KG1 (cell line): ENCODE data around the gene SDC3.

Experiments used
- DNase-seq: peaks from one replicate; lab custom pipeline; 2025; lab: John Stamatoyannopoulos, UW

The SDC3 gene

DNA sequence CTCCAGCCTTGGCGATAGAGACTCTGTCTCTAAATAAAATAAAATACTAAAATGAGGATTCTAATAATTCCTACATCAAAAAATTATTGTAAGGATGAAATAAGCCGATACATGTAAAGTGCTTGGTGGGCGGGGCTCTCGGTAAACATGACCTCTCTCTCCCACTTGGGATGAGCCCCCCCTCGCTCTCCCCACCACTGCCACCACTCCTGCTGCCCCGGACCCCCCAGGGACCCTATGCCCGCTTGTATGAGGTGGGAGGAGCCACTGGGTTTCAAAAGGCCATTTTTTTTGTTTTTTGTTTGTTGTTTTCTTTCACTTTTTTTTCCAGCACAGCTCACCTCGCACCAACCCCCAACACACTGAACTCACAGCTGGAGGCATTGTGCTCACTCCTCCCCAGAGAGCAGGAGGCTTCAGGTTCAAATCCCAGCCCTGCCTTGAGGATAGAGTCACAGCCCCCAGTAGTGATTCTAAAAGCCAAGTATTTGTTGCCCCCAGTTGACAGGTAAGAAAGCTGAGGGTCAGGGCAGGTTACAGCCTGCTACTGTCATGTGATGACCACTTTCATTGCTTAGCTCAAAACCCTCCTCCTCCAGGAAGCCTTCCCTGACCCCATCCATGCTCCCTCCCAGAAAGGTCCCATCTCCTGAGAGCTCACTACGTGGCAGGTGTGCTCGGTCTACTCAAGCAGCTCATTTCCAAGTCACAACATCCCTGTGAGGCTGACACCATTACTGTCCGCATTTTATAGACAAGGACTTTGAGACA lies 4.2 kb downstream of the SDC3 start:
- DNase-seq: no peak

DNA sequence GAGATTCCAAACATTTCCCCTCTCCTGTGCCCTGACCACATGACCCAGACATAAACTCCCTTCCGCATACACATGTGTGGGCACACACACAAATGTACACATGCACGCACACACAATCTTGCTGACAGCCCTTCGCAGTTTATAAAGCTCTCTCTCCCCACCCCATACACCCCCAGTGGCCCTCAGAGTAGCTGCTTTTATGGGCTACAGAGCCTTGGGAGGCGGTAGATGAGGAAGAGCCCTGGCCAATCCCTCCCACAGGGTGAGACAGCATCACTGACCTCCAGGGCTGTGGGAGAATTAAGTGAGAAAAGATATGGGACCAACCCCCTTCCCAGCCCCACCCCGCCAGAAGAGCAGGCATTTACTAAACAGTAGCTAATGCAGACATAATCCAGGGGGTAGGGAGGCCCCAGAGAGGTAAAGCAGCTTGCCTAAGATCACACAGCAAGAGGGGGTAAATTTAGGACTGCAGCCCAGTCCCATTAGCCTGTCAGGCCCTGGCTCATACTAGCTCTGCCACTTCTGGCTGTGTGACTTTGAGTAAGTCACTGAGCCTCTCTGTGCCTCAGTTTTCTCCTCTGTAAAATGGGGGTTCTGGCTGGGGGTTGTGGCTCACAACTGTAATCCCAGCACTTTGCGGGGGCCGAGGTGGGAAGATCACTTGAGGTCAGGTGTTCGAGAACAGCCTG lies 5.1 kb downstream of the SDC3 start:
- DNase-seq: no peak

DNA sequence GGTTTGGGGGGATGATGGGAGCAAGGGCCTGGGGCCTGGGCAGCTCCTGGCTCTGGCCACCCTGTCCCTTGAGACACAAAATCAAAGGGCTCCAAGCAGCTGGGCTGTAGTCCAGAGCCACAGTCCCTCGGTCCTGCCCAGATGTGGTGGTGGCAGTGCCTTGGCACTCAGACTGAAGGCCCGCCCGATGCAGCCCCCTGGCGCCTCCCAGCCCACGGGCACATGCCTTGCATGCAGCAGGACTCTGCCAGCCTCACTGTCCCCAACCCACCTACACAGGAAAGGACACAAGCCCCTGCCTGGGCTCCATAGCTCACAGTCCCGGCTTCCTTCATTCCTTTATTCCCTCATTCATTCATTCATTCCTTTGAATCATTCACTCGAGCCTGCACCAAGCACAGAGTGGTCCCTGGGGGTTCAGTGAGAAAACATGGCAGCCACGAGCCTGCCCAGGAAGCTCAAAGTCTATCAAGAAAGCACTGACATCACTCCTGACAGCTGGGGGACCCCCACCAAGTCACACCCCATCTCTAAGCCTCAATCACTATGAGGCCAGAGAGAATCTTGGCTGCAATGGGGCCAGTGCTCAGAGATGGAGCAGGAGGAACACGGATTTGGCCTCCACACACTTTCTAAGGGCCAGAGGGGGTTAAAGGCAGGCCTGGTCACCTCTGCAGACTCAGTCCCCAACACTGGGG lies 5.8 kb downstream of the SDC3 start:
- DNase-seq: no peak

DNA sequence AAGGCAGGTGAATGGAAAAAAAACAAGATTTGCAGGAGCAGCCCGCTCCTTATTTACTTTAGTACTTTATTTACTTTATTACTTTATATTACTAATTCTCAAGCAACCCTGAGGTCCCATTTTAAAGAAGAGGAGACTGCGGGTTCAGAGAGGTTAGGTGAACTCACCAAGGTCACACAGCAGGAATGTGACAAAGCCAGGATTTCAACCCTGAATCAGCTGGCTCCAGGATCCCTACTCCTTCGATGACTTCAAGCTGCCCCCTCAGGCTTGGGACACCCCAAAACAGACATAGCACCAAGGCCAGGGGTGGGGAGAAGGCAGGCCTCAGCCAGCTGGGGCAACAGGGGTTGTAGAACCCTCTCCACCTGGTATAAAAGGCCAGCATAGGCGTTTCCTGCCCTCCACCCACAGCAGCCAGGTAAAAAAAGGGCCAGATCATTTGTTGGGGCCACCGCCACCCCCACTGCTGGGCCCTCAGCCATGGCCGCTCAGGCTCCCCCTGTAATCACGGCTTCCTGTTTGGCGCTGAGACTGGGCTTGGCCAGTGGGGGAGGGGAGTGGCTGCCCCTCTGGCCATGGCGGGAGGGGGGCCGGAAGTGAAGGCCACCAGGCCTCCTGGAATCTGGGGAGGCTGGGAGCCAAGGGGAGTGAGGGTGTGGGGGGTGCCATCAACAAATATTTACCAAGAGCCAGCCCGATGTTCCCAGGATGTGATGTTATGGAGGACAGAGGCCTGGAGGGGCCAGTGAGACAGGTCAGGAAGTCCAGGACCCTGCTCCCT lies 6.6 kb downstream of the SDC3 start:
- DNase-seq: no peak

DNA sequence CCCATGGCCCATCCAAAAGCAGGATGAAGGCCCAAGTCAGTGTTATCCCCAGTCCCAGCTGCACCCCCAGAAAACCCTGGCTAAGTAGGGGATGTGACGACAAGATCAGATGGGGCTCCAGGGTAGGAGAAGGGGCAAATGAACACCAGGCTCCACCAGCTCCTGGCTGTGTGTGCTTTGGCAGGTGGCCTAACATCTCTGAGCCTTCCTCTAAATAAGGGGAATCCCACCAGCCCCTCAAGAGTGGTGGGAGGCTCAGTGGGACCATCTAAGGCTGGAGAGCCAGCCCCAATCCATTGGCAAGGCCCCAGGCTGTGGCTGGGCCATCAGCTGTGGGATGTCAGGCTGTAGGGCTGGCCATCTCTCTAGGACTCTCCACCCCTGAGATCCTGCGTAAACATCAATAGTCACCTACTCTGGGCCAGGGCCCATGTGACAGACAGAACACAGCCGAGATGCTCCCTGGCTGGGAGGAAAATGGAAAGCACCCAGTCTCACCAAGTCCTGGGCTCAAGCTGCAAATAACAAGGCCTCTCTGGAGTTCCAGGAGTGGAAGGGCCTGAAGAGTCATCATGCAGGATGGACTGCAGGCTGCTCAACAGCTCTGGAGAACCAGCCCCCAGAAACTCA lies 7.5 kb downstream of the SDC3 start:
- DNase-seq: no peak

DNA sequence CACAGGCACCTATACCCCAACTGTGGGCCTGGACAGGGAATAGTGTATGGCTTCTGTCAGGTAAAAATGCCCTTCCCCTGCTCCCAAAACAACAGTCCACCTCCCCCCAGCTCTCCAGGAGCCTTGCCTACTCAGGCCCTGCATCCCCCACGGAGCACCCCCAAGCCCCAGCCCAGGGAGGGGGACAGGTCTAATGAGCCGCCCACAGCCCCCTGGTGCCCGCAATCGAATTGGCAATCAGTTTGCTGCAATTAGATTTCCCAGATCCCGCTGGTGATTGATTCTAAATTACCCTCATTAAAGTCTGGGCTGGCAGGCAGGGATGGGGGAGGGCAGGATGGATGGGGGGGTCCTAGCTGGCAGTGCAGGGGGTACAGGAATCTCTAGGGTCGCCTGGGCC lies 8.1 kb downstream of the SDC3 start:
- no peak for DNase-seq

DNA sequence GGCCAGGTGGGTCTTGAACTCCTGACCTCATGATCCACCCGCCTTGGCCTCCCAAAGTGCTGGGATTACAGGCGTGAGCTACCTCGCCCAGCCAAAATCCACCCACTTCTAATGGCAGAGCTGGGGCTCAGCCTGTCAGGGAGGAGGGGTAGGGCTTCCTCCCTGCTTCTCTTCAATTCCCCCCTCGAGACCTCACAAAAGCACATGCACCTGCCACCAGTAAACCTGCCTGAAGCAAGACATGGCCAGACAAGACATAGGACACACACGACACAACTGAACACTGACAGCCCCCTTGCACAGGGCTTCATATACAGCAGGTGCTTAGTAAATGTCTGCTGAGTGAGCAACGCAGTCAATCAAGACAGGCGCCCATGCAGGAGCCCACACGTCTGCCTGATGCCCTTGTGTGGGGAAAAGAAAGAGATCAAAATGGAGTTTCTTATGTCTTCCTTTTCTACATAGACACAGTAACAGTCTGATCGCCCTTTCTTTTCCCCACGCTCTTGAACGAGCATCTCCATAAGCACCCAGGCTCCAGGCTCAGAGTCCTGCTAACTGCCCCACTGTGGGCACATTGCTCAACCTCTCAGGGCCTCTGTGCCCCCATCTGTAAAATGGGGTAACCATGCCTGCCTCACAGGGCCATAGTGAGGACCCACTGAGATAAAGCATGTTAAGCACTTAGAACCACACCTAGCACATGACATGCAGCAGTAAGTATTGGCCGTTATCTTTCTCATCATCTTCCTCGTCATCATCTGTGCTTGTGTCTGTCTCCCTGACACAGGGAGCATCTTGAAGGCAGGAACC lies 8.8 kb downstream of the SDC3 start:
- no peak for DNase-seq

DNA sequence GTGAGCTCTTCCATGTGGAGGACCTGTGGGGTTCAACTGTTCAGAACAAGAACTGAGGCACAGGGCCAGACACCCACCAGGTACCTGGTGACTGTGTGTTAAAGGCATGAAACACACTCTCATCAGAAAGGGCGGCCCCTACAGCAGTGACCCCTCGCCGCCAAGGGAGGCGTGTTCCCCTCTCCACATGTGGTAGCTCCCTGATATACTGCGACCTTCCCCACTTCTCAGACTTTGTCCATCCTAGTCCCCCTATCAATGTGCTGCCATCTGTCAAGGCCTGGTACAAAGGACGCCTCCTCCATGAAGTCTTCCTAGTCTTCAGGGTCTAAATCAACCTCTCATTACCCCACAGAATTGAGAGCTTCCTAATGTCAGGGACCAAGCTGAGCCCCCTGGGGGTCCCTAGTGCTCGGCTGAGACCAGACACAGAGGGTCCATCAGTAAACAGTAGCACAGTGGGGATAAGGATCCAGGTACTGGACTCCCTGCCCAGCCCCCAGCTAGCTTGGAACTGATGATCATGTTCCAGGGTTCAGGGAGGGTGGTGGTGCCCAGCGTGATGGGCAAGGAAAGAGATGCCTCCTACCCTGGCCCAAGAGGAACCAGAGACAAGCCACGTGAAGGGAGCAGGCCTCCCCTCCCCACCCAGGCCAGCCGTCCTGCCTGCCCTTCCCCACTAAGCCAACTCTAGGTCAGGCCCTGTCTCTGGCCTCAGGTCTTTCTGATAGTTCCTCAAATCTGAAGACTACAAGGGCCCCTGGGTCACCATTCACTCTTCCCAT lies 10.3 kb downstream of the SDC3 start:
- DNase-seq: no peak

DNA sequence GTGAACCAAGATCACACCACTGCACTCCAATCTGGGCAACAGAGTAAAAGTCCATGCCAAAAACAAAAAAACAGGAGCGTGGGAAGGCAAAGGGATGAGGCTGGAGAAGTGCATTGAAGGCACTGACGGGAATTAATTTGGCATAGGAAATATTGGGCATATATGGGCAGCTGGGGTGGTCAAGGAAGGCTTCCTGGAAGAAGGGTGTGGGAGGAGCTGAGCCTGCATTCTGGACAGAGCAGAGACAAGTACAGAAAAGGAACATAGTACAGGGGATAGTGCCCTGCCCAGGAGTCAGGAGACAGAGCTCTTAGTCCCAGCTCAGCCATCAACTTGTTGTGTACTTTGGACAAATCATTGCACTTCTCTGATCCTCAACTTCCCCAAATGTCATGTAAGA lies 11.7 kb downstream of the SDC3 start:
- DNase-seq: no peak

DNA sequence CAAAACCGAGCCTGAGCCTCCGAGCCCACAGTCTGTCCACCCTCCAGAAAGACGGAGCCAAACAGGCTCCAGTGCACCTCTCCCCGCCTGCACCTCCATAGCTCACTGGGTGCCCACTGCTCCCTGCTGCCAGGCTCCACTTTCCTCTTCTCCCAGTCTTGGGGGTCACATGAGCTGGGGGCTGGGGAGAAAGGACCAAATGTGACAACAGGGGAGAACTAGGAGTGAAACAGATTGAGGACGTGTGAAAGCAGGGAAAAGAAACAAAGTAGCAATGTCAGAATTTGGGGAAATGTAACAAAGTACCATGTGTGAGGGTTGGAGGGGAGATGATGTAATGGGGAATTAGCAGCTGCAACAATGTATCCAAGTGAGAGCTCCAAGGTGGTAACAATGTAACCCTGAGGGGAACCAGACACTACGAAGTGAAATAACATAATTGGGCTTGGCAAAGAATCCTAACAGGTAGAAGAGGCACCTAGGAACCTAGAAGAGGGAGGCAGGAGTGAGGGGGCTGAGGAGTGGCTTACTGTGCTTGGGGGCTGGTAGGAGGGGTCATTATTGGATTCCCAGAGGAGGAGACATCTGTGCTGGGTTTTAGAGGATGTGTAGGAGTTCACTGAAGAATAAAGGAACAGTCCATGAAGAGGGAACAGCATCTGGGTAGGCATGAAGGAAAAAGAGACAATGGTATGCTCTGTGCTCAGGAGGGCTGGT lies 12.5 kb downstream of the SDC3 start:
- DNase-seq: no peak

DNA sequence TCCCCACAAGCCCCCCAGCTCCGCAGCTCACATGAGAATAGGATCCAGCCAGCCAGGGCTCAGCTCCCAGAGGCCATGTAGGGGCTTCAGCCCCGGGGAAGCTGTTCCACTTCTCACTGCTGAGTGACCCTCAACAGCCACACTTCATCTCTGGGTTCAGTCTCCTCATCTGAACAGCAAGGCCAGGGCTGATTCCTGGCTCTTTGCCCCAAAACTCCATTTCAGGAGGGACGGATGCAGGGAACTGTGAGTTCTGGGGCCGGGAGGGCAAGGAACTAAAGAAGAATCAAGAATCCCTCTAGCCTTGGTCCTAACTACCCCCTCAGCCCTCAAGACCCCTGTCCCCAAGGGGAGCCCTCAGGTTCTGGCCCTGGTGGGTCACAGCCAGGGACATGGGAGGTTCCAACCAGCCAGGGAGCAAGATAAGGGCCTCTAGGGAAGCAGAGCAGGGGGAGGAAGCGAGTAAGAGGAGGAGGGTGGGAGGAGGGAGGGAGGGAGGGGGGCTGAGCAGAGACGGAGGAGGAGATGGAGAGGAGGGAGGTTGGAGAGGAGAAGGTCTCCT lies 13.1 kb downstream of the SDC3 start:
- no peak for DNase-seq

DNA sequence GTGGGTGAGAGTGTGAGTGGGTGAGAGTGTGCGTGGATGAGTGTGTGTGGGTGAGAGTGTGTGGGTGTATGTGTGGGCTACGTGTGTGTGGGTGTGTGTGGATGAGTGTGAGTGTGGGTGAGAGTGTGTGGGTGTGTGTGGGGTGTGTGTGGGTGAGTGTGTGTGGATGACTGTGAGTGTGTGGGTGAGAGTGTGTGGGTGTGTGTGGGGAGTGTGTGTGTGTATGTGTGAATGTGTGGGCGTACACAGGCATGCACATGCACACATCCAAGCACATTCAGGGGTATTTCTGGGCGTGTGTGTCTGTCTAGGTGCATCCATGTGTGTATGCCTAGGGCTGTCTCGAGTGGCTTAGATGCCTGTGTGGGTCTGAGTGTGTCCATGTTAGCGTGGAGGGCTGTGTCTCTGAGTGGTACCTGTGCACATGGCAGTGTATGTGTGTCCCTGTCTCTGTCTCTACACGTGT lies 14.0 kb downstream of the SDC3 start:
- DNase-seq: no peak

DNA sequence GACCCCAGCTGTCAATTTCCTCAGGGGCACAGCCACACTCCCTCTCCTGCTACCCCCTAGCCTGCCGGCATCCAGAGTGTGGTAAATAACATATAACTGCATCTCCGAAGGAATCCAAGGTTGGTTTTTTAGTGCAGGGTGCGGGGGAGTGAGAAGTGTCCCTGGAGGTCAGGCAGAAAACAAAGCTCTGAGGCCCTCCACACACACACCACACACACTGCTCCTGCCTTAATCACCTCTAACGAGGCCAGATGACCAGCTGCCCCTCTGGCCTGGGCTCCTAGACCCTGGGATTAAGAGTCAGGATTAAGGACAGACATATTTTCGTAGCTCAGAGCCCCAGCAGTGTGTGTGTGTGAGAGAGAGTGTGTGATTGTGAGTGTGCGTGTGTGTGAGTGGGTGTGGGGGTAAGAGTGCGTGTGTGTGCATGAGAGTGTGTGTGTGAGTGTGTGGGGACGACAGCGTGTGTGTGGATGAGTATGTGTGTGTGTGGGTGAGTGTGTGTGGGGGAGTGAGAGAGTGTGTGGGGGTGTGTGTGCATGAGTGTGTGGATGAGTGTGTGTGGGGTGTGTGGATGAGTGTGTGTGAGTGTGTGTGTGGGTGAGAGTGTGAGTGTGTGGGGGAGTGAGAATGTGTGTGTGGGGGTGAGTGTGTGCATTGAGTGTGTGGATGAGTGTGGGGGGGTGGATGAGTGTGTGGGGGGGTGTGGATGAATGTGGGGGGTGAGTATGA lies 14.6 kb downstream of the SDC3 start:
- DNase-seq: no peak

DNA sequence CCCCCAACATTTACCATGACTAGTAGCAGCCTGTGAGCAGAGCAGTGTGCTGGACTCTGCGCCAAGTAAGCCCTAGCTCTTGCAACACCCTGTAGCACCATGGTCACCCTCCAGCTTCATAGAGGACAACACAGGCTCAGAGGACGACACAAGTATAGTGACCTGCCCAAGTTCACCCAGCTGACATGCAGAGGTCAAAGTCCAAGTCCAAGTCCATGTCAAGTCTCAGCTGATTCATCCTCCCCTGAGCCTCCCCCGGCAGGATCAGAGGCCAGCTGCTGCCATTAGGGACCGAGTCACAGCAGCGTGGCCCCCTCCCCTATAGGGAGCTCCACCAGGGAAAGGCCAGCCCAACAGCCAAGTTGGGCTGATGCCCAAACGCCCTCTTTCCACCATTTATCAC lies 15.9 kb downstream of the SDC3 start:
- DNase-seq: no peak

DNA sequence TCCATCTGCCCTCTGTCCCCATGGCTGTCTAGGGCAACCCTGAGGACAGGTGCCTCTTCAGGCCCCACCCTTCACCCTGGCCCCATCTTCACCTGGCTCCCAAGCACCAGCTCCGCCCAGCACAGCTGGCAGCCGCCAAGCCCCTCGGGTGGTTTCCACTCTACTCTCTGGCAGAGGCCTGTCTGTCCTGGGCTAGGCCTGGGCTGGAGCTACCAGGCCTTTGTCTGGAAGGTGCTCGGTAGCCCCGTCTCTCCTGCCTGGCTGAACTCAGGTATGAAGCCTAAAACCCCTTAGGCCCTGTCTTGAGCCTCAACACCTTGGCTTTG lies 17.4 kb downstream of the SDC3 start:
- DNase-seq: no peak

DNA sequence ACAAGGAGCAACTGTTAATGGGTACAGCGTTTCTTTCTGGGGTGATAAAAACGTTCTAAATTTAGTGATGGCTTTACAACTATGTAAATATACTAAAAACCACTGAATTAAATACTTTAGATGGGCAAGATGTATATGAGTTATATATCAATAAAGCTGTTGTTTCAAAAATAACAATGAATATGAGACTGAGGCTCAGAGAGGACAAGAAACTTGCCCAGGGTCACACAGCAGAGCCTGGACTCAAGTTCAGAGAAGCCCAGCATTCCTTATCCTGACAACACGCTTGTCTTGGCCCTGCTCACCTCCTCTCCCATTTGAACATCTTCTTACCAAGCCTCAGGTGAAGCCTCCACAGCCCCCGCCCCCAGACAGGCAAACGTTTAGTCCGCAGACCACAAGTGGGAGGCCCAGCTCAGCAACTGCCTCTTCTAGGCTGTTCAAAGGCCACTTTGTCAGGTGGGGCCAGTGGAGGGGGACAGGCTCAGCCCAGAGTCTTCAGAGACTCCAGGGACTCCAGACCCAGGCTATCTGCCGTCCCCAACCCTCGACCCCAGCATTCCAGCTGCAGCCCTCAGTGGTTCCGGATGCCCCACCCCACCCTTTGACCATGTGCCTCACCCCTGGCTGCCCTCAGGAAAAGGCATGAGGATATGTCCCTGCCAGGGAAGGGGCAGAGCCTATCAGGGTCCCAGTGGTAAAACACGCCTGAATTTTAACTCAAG lies 17.9 kb downstream of the SDC3 start:
- DNase-seq: no peak

DNA sequence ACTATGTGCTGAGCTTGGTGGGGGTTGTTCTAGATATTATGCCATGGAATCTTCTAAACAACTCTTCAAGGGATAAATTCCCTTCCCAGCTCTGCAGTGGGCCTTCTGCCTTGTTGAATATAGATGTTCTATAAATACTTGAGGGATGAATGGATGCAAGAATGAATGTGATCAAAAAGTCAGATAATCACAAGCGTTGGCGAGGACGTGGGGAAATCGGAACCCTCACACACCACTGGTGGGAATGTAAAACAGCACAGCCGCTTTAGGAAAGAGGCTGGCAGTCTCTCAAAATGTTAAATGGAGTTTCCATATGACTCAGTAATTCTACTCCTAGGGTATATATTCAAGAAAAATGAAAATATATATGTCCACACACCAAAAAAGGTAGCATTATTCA lies 19.0 kb downstream of the SDC3 start:
- no peak for DNase-seq

DNA sequence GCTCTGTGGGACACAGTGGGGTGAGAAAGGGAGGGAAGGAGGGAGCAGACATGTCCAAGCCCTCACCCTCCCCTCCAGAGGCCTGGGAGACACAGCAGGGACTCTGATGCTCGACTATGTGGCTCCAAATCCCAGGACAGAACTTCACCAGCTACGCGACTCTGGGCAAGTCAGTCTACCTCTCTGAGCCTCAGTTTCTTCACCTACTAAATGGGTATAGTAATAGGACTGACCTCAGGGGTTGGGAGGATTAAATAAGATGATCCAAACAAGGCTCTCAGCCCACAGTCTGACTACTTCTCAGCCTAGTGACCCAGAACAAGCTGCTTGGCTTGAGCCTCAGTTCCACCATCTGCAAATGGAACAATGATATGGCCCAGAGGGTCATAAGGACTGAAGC lies 19.6 kb downstream of the SDC3 start:
- DNase-seq: no peak
